NCI-H2029 treated with DMSO at 0.1 percent for 48 hours (cell line): ENCODE measurements around the gene PPP1R12A.

Experiments
- DNase-seq: peaks from one replicate; lab custom pipeline; 2025; lab: John Stamatoyannopoulos, UW

Gene PPP1R12A

GRCh38 chr12:79935624-79936345 lies 888 bp upstream of the PPP1R12A start:
- DNase-seq = peak; percentile 86

- no peak for DNase-seq
Measured at GRCh38 chr12:79934281-79935020, 446 bp downstream of the PPP1R12A start.

- DNase-seq = no peak
Measured at GRCh38 chr12:79933532-79934264, 1.2 kb downstream of the PPP1R12A start.

DNA sequence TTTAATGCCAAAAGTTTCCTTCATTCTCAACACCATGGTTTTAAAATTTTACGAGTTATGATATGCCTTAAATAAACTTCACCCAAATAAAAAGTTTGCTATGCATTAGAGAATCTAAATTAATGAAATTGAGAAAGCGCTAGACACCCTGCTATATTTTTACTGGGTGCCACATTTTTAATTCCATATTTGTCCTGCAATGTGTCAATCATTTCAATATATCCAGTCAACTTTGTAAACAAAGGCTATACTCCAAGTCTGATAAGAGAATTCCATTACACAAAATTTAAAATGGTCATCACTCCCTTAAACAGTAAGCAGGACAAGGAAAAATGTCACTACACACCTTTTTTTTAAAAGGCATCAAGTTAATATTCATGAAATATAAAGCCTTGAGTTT lies 1.9 kb downstream of the PPP1R12A start:
- DNase-seq = no peak

GRCh38 chr12:79932357-79932756 lies 2.5 kb downstream of the PPP1R12A start:
- no peak for DNase-seq

GRCh38 chr12:79929065-79929464 lies 5.8 kb downstream of the PPP1R12A start:
- DNase-seq = no peak

GRCh38 chr12:79927772-79928474 lies 7.0 kb downstream of the PPP1R12A start:
- DNase-seq = no peak

GRCh38 chr12:79926951-79927350 lies 7.9 kb downstream of the PPP1R12A start:
- DNase-seq = no peak

- no peak for DNase-seq
Measured at GRCh38 chr12:79925492-79925891, 9.4 kb downstream of the PPP1R12A start.

- no peak for DNase-seq
Measured at GRCh38 chr12:79921786-79922185, 13.1 kb downstream of the PPP1R12A start.

- no peak for DNase-seq
Measured at GRCh38 chr12:79920421-79921238, 14.3 kb downstream of the PPP1R12A start.

- no peak for DNase-seq
Measured at GRCh38 chr12:79919762-79920161, 15.1 kb downstream of the PPP1R12A start.

GRCh38 chr12:79916826-79917225 lies 18.1 kb downstream of the PPP1R12A start:
- no peak for DNase-seq

DNA sequence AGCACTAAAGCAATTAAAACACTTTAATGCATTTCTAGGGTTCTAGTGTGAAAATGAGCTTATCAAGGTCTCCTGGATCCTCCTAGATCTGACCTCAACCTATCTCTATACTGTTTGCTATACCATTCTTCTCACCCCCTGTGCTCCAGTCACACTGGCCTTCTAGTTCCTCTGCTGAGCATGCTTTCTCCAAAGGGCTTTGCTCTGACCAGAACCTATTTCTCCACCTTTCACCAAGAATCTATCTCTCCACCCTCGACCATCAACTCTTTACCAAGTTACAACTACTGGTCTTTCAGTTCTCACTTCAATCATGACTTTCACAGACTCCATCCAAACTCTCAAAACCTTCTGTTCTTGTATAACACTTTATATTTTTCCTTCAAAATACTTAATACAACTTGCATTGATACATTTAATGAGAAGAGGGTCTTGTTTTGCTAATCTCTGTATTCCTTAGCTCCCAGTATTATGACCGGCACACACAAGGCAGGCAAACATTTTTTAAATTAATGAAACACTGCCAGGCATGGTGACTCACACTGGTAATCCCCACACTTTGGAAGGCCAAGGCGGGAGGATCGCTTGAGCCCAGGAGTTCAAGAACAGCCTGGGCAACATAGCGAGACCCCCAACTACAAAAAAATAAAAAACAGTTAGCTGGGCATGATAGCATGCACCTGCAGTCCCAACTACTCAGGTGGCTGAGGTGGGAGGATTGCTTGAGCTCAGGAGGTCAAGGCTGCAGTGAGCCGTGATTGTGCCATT lies 22.8 kb downstream of the PPP1R12A start:
- DNase-seq = no peak

- no peak for DNase-seq
Measured at GRCh38 chr12:79908366-79908765, 26.5 kb downstream of the PPP1R12A start.

DNA sequence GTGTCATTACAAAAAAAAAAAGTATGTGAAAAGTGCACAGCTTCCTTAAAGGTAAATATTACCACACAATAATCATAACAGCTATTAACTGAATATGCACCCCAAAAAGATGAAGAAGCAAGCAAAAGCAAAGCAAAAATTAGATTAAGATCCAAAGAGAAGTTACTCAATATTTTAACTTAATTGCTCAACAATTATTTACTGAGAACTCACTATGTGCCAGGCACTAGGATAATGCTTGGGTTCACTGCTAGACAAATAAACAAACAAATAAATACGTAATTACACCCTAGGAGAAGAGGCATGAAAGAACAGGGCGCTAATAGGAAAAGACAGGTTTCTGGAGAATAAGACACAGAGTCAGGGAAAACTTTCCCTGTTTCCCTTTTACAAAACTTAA lies 33.4 kb downstream of the PPP1R12A start:
- DNase-seq = no peak

DNA sequence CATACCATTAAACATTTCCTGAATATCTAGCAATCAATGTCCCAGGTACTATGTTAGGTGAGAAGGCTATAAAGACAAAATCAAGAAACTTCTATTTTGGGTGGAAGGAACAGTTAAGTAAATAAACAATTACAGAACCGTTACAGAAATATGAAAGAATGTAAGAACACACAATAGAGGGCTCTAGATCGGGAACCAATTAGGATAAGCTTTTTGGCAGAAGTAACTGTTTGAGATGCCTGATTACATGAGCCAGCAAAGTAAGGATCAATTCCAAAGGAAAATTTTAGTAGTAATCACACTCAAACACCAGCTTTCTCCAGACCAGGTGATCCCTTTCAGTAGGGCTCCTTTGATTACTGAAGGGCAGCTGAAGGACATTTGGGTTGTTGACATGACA lies 33.9 kb downstream of the PPP1R12A start:
- DNase-seq = no peak

- no peak for DNase-seq
Measured at GRCh38 chr12:79900199-79900598, 34.7 kb downstream of the PPP1R12A start.

- DNase-seq = no peak
Measured at GRCh38 chr12:79897617-79898016, 37.3 kb downstream of the PPP1R12A start.

- DNase-seq = no peak
Measured at GRCh38 chr12:79895804-79896203, 39.1 kb downstream of the PPP1R12A start.

- DNase-seq = no peak
Measured at GRCh38 chr12:79895071-79895470, 39.8 kb downstream of the PPP1R12A start.
